DLD1 (cell line): Measurements from ENCODE around the gene RAPGEF4.

Experiments used
- in situ Hi-C: cut with HindIII; loops from 2 replicates; pipeline ENCODE4 v1.10.0; 2017; ENCODE audit warnings: low sequenced_read_pairs

The RAPGEF4 gene

DNA sequence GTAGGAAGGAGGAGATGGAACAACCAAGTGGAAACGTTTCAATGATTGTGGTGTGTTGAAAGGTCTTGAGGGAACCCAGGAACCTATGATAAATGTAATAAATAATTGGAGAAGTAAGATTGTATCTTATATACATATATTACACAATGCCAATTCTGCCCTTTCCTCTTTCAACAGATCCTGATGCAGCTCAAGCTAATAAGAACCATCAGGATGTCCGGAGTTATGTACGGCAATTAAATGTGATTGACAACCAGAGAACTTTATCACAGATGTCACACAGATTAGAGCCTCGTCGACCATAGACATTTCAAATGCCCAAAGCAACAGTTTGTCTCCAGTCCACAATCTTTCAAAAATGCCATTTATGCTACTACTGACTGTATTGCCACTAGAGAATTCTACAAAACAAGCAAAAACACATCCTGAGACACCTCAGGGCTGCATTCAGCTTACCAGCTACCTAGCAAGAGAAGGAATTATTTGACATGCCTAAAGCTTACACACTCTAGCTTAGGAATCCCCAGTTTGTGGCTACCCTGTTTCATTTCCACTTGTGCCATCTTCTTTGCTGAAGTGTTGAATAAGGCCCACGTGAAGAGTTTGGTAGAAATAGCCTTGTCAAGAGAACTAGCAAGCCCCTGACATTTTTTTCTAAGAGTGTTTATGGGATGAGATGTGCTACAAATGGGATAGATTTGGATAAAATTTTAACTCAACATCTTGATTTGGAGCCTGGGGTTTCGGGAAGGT, 316.0 kb downstream of the RAPGEF4 start:
- in situ Hi-C loops = no loop called here

DNA sequence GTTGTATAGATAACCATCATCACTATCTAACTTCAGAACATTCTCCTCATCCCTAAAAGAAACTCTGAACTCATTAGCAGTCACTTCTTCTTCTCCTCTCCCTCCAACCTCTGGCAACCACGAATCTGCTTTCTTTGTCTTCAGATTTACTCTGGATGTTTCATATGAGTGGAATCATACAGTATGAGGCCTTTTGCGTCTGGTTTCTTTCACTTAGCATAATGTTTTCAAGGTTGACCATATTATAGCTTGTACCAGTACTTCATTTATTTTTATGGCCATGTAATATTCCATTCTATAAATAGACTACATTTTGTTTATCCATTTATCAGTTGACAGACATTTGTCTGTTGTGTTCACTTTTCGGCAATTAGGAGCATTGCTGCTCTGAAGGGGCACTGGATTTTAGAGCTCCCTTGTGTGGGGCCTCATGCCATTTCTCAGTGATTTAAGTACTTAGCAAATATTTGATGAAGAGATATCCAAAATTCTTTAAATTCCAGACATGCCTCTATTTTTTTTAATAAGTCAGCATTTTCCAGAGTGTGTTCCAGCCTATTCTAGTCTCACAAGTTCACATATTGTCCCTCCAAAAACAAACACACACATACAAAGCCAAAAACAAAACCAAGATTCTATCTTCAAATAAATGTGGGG, 317.5 kb downstream of the RAPGEF4 start:
- in situ Hi-C loops = no loop called here

DNA sequence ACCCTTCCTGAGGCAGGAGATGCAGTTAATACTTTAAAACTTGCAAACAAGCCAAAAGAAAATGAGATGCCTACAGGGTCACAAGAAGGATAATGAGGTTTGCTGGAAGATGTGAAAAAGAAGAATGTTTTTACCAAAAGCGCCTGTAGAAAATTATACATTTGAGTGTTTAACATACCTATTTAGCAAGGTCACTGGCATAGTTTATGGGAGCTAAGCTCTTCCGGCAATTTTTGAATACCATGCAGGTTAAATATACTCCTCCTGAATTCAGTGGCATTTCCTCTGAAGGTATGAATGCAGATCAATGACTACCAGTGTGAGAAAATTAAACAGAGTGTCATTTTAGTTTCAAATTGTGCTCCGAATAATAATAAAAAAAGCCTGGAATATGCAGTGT, 318.8 kb downstream of the RAPGEF4 start:
- in situ Hi-C loops = no loop called here

DNA sequence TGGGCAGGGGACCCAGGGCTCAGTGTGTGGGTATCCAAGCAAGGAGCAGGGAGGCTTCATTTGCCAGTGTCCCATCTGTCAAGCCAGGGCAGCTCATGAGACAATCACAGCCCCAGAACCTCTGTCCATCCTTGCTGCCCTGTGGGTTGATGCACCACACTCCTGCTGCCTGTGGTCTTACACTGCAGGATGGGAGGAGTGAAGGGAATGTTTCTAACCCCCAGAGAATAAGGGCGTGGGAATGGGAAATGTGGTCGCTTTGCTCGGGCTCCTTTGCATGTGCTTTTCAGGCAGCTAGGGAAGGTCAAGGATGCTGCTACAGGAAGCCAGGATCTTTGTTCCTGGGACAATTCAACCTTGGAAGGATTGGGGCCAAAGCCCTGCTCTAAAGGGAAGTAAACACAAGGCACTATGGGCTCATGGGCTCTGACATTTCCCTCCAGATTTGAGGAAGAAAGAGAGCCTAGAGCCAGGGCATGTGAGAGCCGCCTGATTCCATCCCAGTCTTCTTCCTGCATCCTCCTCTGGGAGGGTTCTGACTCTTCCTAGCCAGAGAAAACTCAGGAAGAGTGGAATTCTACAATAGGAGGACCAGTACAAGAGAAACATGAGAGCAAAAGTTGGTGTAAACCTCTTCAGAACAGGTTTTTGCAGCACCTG, 321.2 kb downstream of the RAPGEF4 start:
- in situ Hi-C loops = no loop called here

DNA sequence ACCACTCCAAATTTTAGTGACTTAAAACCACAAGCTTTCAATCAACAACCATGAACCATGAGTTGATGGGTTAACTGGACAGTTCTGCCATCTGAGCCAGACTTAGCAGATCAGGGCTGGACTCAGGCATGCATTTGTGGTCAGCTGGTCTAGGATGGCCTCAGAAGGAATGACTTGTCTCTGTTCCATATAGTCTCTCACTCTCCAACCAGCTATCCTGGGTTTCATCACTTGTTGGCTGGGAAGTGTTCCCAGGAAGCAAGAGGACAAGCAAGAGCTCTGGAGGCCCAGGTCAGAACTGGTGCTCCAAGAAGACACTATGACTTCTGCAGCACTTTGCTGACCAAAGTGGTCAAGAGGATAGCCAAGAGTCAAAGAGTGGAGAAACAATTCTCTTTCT, 322.5 kb downstream of the RAPGEF4 start:
- in situ Hi-C loops = no loop called here

DNA sequence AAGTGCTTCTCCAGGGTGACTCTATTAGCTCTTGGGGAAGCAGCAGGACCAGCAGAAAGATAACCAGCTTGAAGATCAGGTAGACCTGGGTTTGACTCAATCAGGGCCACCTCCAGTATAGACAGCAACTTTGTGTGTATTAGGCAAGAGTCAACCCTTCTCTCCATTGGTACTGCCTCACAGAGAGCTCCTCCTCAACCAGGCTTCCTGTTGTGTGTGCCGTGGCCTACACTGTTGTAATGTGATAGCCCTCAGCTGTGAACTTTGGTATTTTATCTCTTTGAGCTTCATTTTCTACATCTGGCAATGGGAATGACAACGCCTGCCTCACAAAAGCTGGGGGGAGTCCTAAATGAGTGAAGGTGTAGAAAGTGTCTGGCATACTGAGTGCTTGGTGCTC, 323.0 kb downstream of the RAPGEF4 start:
- in situ Hi-C loops = no loop called here

DNA sequence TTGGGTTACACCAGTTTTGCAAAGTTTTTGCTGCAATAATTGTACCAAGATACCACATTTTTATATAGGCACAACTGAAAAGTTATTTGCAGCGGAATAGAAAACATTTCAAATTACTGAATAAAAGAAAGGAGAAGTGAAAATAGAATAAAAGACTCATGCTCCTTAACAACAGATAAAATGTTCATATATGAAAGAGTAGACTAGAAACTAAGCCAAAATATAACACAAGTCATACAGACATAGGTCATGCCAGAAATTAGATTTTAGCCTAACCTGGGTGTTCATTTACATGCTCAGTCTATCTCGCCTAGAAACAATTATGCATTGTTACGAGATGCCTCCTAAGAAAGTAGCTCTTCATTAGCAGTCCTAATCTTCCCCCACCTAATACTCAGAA, 323.6 kb downstream of the RAPGEF4 start:
- in situ Hi-C loops = no loop called here

DNA sequence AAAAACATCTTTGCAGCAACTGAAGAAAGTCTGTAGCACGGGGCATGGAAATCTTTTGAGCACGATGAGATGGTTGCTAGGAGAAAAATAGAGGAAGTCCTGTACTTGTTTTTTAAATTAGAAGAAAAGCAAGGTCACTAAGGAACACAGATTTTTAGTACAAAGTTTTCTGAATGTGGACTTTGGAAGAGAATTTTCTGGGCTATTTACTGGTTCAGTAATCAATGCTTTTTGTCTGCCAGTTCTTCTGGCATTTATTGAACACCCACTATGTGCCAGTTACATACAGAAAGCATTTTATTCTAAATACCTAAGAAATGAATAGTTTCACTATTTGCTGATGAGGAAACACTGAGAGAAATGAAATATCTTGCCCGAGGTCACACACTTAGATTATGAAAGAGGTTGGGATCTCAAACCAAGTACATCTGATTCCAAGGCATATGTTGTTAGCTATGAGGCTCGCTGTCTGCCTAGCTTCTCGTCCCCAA, 324.4 kb downstream of the RAPGEF4 start:
- in situ Hi-C loops = no loop called here

DNA sequence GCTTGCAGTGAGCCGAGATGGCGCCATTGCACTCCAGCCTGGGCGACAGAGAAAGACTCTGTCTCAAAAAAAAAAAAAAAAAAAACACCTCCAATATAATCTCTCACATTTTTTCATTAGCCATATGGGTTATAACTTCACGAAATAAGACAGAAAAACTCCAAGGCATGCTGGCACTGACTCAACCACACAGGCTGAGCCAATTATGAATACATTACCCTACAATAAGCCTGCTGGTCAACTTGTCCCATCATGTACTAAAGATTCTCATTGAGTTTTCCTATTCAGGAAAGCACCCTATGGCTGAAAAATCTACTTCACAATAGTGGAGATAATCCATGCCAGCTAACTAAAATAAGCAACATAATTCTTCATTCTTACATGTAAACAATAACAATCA, 327.2 kb downstream of the RAPGEF4 start:
- in situ Hi-C loops = no loop called here

DNA sequence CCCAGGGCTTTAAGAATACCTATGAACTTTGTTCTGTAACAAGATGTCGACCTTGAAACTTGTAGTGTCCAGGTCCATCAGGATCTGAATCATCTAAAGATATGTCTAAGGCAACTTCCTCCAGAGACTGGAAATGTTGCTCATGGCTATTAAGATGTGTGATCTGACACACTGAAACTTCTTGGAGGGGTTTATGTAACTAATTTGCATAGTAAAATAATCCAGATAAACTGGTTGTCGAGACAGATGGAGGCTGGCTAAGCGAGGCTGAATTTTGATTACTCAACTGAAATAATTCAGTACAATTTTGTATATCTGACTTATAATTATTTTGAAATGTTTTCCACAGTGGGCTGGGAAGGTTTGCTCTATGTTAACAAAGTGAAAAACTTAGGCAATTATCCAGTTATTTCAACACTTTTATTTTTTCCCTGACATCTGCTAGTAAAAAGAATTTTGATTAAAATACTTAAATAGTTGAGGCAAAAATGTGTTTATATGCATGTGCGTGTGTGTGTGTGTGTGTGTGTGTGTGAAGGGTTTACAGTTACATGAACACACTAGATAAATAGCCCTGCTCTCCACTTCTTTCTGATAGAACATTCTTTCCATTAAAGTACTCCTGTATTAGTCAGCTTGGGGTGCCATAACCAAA, 328.6 kb downstream of the RAPGEF4 start:
- in situ Hi-C loops = no loop called here

DNA sequence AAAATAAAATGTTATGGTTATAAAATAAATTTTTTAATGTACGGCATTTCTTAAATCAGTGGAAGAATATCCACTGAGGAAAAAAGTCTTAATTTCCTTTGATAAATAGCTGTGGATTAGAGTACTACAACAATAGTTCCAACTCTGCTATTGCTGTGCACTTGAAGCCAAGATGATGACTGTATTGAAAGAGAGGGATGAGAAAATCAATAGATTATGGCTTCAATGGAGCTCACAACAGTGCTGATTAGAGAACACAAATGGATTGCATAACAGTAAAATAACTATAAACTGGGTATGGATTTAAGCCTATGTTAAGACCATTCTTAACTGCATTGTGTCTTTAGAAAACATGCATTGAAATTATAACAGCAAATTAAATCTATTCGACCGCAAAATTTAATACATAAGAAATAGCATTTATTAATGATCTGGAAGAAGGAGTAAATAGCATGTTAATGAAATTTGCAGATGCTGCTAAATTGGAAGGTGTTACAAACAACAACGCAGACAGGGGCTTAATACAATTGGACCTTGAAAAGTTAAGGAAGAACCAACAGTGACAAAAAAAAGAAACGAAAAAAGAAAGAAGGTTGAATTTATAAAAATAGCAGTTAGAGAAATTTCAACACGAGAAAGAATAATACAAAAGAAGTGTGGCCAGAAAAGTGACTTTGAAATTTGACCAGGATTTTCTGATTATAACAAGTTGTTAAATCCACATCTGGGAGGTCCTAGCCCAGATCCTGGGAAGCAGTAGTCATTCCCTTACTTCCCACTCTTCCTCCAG, 331.4 kb downstream of the RAPGEF4 start:
- in situ Hi-C loops = no loop called here

DNA sequence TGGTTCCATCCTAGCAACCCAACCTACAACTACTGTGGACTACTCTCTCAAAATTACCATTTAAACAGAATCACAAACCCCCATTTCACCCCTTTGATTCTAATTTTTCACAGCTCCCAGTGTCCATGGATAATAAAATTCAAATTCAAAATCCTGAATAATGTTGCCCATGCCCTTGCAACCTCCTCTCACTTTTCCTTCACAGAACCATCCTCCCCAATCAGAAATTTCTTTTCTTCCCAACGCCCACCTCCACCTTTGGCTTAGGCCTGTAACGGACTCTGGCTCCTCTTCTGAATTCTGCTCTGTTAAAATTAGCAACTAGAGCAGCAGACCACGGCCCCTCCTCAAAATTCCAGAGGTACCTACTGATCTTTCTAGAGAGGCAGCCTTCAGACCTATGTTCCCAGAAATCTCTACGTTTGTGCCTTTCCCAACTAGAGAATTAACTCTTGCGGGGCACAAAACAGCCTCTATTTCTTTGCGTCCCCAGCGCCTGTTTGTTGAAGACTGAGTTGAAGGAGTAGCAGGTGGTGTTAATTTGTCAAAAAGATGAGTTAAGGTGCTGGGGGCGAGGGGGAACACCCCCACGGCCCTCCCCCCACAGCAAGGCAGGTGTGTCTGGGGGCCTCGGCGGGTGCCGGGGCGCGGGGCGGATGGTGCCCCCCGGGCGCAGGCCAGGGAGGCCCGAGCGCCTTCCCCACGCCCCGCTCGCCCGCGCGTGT, 339.6 kb downstream of the RAPGEF4 start:
- in situ Hi-C loops = no loop called here

DNA sequence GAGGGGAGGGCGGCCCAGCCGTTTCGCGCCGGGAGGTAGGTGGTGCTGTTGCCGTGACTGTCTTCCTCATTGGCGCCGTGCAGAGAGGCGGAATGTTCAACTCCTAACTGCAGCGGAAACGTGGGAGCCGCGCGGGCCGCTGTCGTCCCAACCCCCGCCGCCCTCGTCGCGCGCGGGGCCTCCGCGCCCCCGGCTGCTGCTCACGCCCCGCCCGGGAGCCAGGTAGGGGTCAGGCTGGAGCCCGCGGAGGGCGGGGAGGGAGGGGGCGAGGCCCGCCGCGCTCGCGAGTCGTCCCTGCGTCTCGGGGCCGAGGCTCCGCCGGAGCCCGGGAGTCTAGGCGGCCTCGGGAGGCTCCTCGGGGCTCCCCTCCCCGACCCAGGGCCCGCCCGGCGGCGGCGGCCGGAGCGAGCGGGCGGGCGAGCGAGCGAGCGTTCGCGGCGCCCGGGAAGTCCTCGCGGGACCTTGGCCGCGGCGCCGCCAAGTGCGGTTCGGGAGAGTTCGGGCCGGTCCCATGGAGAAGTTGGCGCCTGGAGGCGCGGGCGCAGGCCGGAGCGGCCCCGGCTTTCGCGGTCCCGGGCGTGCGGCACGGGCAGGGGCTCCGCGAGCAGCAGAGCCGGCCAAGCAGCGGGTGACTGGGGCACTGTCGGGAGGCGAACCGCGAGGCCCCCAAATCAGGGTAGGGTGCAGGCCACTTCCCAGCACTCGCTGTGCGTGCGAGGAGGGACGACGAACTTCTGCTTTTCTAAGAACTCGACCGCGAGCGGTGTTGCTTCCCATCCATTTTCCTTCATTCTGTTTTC, 340.3 kb downstream of the RAPGEF4 start, which contains the start of gene MAP3K20:
TSS of gene MAP3K20 (plus strand) at position 66 of the 800 bp plus-strand sequence. CDS start 15,186 bp downstream, outside the sequence.
- in situ Hi-C loops = no loop called here

DNA sequence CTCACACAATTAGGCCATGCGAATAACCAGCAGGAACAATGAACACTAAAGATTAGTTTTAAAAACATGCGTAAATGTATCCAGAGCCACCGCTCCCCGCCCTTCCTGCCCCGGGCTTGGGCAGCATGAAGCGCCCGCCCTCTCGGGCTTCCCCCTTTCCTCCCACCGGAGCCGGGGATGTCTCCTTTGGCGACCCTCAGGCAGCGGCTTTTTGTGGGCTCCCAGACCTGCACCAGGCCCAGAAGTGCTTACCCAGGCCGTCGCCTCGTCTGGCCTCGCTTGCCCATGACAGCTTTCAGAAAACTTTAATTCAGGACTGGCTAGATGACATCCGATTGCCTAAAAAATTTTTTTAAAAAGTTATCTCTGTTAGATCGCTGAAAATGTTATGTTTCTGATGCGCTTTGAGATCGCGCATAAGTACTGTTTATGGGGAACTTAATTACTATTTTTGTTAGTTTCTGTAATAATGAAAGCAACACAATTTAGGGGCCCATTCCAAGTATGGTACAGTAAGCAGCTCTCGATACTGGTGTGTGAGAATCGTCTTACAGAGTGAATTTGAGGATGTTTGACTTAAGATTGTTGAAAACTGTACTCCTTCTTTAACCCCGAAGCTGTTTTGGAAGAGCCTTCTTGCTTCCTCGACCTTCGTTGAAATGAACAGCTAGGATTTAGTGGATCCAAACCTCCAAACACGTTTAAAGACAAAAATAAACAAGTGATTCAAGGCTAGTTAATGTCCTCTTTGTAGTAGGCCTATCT, 341.1 kb downstream of the RAPGEF4 start:
- in situ Hi-C loops = no loop called here

DNA sequence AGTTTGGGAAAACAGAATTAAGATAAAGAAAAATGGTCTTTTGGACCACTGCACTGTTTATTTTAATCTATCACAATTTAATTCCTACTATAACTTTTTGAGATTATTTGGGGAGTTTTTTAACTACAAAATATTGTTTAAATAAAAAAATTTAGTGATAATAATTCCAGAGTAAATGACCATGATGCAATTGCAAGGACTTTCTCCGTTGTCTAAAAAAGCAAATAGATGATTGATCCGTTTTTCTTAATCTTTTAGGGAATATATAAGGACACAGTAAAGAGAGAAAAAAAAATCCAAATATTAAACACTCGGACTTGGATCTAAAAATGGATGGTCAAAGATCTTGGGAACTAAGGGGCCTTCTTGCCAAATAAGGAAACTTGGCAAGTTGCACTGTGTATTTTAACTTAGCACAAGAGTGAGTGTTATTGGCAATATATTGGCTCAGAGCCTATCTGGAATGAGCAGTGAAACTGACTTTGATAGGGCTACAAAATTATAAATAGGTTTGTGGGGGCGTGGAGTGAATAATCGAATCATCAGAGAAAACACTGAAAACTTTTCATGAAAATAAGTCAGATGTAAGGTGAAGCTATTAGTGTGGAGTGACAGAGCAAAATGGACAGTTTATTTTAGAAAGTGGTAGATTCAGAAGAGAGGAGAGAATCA, 342.0 kb downstream of the RAPGEF4 start:
- in situ Hi-C loops = no loop called here

DNA sequence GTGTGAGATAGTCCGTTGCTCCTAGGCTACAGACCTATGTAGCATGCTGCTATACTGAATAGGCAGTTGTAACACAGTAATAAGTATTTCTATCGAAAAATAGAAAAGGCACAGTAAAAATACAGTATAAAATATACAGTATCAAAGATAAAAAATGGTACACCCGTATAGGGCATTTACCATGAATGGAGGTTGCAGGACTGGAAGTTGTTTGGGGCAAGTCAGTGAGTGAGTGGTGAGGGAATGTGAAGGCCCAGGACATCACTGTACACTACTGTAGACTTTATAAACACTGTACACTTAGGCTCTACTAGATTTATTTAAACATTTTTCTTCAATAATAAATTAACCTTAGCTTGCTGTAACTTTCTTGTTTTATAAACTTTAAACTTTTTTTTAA, 343.5 kb downstream of the RAPGEF4 start:
- in situ Hi-C loops = no loop called here

DNA sequence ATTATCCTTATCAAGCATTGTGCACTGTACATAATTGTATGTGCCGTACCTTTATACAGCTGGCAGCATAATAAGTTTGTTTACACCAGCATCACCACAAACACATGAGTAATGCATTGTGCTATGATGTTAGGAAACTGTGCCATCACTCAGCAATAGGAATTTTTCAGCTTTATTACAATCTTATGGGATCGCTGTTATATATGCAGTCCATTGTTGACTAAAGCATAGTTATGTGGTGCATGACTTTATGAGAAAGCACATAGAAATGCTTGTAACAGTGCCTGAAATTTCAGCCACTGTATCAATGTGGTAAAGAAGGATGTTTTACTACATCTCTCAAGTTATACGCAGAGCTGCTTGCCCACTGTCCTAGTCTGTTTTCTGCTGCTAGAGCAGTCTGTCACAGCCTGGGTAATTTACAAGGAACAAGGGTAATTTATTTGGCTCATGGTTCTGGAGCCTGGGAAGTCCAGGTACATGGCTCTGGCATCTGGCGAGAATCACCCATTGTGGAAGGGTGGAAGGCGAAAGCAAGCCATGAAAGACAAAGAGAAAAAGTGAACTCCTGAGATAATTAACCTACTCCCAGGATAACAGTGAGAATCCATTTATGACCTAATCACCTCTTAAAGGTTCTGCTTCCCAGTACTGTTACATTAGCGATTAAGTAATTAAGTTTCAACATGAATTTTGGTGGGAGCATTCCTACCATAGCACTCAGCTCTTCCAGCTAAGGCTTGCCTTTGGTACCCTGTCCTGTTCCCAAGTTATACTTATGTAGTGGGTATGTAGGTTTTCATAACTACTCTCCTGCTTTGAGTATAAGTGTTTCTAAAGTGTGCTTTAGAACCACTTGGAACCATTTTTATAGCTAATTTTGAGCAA, 344.6 kb downstream of the RAPGEF4 start:
- in situ Hi-C loops = no loop called here
